ENCODE data around the gene BSDC1.

DNA sequence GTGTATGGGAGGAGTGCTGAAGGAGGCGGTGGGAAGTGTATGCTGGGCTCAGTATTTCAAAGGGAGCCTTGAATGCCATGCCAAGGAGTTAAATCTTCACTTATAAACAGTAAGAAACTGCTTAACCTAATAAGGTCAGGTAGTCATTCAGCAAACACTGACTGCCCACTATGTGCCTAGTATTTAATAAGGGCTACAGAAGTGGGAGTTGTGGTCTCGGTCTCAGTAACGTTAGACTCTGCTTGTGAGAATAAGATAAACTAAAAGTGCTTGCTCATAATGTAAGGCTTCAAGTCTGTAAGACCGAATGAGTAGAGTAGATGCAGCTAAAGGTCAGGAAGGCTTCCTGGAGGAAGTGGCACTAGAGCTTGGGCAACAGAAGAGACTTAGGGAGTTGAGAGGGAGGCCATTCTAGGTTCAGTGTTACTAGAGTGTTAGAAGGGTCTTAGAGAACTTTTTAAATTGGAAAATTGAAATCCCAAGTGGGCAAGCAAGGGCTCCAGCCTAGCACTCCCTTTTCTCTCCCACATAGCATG, 64.2 kb downstream of the BSDC1 start:
- no peak for TF ChIP-seq CEBPB (IDR thresholded peaks at IDR 0.05; ENCODE audit: low read depth)
- no peak for TF ChIP-seq EZH2 (IDR thresholded peaks at IDR 0.05)
- TF ChIP-seq, protein P1, sequence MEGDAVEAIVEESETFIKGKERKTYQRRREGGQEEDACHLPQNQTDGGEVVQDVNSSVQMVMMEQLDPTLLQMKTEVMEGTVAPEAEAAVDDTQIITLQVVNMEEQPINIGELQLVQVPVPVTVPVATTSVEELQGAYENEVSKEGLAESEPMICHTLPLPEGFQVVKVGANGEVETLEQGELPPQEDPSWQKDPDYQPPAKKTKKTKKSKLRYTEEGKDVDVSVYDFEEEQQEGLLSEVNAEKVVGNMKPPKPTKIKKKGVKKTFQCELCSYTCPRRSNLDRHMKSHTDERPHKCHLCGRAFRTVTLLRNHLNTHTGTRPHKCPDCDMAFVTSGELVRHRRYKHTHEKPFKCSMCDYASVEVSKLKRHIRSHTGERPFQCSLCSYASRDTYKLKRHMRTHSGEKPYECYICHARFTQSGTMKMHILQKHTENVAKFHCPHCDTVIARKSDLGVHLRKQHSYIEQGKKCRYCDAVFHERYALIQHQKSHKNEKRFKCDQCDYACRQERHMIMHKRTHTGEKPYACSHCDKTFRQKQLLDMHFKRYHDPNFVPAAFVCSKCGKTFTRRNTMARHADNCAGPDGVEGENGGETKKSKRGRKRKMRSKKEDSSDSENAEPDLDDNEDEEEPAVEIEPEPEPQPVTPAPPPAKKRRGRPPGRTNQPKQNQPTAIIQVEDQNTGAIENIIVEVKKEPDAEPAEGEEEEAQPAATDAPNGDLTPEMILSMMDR (IDR thresholded peaks at IDR 0.05 in 2 of 3, conservative IDR thresholded peaks at IDR 0.05 in 1 of 3; ENCODE audit: borderline replicate concordance in 1 of 3, insufficient read depth in 1 of 3, low read depth in 2 of 3, low read length in 2 of 3) = no peak
- no peak for TF ChIP-seq POLR2AphosphoS5 (IDR thresholded peaks at IDR 0.05; ENCODE audit: low read depth, low read length)
- TF ChIP-seq, protein P2, sequence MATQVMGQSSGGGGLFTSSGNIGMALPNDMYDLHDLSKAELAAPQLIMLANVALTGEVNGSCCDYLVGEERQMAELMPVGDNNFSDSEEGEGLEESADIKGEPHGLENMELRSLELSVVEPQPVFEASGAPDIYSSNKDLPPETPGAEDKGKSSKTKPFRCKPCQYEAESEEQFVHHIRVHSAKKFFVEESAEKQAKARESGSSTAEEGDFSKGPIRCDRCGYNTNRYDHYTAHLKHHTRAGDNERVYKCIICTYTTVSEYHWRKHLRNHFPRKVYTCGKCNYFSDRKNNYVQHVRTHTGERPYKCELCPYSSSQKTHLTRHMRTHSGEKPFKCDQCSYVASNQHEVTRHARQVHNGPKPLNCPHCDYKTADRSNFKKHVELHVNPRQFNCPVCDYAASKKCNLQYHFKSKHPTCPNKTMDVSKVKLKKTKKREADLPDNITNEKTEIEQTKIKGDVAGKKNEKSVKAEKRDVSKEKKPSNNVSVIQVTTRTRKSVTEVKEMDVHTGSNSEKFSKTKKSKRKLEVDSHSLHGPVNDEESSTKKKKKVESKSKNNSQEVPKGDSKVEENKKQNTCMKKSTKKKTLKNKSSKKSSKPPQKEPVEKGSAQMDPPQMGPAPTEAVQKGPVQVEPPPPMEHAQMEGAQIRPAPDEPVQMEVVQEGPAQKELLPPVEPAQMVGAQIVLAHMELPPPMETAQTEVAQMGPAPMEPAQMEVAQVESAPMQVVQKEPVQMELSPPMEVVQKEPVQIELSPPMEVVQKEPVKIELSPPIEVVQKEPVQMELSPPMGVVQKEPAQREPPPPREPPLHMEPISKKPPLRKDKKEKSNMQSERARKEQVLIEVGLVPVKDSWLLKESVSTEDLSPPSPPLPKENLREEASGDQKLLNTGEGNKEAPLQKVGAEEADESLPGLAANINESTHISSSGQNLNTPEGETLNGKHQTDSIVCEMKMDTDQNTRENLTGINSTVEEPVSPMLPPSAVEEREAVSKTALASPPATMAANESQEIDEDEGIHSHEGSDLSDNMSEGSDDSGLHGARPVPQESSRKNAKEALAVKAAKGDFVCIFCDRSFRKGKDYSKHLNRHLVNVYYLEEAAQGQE (IDR thresholded peaks at IDR 0.05; ENCODE audit: low read depth) = no peak
- TF ChIP-seq YY1 (IDR thresholded peaks at IDR 0.05; ENCODE audit: extremely low read depth, insufficient replicate concordance, low read depth, low read length) = no peak

Measured in HCT116 (cell line).